ENCODE results near the gene TIAM2.
A peak's percentile ranks its signal among the peaks of the same experiment; 100 is the strongest.

TIAM2 gene

DNA sequence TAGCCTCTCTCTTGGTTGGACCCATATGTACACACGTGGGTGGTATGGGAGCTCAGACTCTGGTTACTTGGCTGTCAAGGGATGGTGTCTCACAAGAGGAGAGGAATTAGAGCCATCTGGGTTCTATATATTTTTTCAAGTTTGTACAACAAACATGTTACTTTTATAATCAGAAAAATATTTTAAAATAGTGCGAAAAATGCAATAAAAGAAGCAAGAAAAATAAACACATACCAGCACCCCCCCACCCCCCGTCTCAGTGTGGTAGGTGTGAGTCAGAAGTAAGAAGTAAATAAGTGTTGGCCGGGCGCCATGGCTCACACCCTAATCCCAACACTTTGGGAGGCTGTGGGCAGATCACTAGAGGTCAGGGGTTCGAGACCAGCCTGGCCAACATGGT, 2.1 kb upstream of the TIAM2 start:
- Histone ChIP-seq H3K27me3 (ENCODE audit: control insufficient read depth, insufficient read depth, low read length) (peaks cover 14% of the 10 kb centered on the region), H3K9ac (ENCODE audit: low read depth, low read length) (no peak overlapping the region), H3K4me3 (ENCODE audit: low read depth, low read length) (no peak overlapping the region), H3K36me3 (ENCODE audit: control insufficient read depth, insufficient read depth, low read length) (no peaks in the 10 kb centered on the region), H3K9me3 (ENCODE audit: control insufficient read depth, insufficient read depth, low read length) (no peaks in the 10 kb centered on the region), H3K4me1 (ENCODE audit: control insufficient read depth, insufficient read depth, low read length) (peaks cover 9% of the 10 kb centered on the region), H3K27ac (ENCODE audit: low read depth, low read length) (no peak overlapping the region)

DNA sequence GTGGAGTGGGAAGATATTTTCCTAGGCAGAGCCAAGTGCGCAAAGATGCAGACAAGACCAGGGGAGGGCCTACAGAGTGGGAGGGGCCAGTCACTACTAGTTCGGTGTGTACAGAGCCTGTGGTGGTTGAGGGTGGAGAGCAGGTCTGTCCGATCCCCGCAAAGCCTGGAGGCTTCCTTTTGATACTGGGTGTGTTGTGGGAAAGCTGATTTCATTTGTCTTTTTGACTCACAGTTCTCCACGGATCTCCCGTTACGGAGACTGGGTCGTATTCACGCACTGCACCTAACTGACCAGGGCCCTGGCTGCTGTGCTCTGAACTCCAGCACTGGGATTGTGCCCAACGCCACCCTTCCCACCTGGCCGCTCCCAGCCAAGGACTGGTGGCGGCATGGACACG, 1.4 kb upstream of the TIAM2 start:
- Histone ChIP-seq H3K9me3 (ENCODE audit: control insufficient read depth, insufficient read depth, low read length) (no peaks in the 10 kb centered on the region), H3K36me3 (ENCODE audit: control insufficient read depth, insufficient read depth, low read length) (no peaks in the 10 kb centered on the region), H3K9ac (ENCODE audit: low read depth, low read length) (no peak overlapping the region), H3K27ac (ENCODE audit: low read depth, low read length) (no peak overlapping the region), H3K4me3 (ENCODE audit: low read depth, low read length) (no peak overlapping the region), H3K4me1 (ENCODE audit: control insufficient read depth, insufficient read depth, low read length) (peaks cover 9% of the 10 kb centered on the region), H3K27me3 (ENCODE audit: control insufficient read depth, insufficient read depth, low read length) (peaks cover 14% of the 10 kb centered on the region)

DNA sequence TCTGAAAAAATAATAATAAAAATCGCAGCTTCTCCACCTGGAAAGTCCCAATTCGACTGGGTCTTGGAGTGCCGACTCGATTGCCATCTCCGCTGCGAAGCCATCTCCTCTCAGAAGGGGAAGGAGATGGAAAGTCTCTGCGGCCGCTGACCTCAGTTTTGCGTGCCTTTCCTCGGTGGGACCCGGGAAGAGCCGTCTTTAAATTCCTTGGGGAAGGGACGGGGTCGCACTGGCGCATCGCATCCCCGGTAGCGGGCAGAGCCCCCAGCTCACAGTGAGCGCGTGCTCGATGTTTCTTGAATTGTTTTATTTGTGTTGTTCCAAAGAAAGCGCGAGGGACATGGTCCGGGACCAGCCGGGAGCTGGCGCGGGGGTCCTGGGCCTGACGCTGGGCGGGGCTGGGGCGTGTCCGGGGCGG, 270 bp upstream of the TIAM2 start:
- Histone ChIP-seq H3K9ac (ENCODE audit: low read depth, low read length) (peak overlapping the region; percentile 46), H3K36me3 (ENCODE audit: control insufficient read depth, insufficient read depth, low read length) (no peaks in the 10 kb centered on the region), H3K4me3 (ENCODE audit: low read depth, low read length) (peak overlapping the region; percentile 95), H3K27me3 (ENCODE audit: control insufficient read depth, insufficient read depth, low read length) (peaks cover 14% of the 10 kb centered on the region), H3K27ac (ENCODE audit: low read depth, low read length) (no peak overlapping the region), H3K4me1 (ENCODE audit: control insufficient read depth, insufficient read depth, low read length) (peaks cover 6% of the 10 kb centered on the region), H3K9me3 (ENCODE audit: control insufficient read depth, insufficient read depth, low read length) (no peaks in the 10 kb centered on the region)

DNA sequence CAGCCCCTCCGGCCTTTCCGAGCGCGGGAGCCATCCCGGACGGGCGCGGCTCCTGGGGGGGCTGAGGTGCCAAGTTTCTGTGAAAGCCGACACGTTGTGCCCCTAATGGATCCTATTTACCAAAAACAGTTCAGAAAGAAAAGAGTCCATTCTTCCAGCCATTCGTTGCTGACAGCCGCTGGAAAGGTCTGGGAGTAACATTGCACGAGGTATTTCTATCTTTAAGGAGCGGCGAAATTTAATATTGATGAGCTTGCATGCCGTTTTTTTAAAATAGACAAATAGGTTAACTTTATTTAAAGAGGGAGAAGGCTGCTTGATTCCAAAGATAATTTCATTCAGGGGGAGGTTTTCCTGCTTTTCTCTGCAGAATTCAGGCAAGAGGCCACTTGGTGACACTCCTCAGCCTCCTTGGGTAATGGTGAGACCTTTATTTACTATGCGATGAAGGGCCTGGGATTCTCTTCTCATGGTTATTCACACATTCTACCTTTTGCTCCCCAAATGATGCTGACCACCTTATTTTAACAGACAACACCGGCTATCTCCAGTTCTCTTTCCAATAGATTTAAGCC, 988 bp downstream of the TIAM2 start:
- Histone ChIP-seq H3K4me1 (ENCODE audit: control insufficient read depth, insufficient read depth, low read length) (peaks cover 6% of the 10 kb centered on the region), H3K9me3 (ENCODE audit: control insufficient read depth, insufficient read depth, low read length) (no peaks in the 10 kb centered on the region), H3K27me3 (ENCODE audit: control insufficient read depth, insufficient read depth, low read length) (peaks cover 14% of the 10 kb centered on the region), H3K36me3 (ENCODE audit: control insufficient read depth, insufficient read depth, low read length) (no peaks in the 10 kb centered on the region), H3K9ac (ENCODE audit: low read depth, low read length) (peak overlapping the region; percentile 73), H3K4me3 (ENCODE audit: low read depth, low read length) (peak overlapping the region; percentile 95), H3K27ac (ENCODE audit: low read depth, low read length) (no peak overlapping the region)

DNA sequence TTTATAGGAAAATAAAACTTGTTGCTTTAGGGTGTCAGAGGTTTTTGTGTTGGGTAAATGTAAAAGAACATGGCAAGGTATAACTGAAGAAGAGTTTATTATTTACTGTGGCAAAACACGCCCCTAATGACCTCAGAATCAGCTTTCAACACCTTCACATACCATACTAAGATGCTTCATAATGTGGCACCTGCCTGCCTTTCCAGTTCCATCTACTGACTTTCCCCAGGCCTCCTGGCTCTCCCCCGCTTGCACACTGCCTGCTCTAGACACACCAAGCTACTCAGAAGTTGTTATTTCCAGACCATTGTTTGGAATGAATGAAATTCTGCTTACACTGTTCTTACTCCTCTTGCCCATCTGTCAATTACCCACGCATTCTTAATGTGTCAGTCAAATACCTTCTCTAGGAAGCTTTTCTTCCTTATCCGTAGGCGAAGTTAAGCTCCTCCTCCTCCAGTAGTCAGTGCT, 1.8 kb downstream of the TIAM2 start:
- H3K9ac ChIP-seq (ENCODE audit: low read depth, low read length) = no peak overlapping the region
- H3K36me3 ChIP-seq (ENCODE audit: control insufficient read depth, insufficient read depth, low read length) = no peaks in the 10 kb centered on the region
- H3K4me1 ChIP-seq (ENCODE audit: control insufficient read depth, insufficient read depth, low read length) = peaks cover 6% of the 10 kb centered on the region
- H3K27me3 ChIP-seq (ENCODE audit: control insufficient read depth, insufficient read depth, low read length) = peaks cover 14% of the 10 kb centered on the region
- H3K4me3 ChIP-seq (ENCODE audit: low read depth, low read length) = peak overlapping the region; percentile 95; the same call in 1 of the 2 replicates
- no peak overlapping the region for H3K27ac ChIP-seq (ENCODE audit: low read depth, low read length)
- H3K9me3 ChIP-seq (ENCODE audit: control insufficient read depth, insufficient read depth, low read length) = no peaks in the 10 kb centered on the region

DNA sequence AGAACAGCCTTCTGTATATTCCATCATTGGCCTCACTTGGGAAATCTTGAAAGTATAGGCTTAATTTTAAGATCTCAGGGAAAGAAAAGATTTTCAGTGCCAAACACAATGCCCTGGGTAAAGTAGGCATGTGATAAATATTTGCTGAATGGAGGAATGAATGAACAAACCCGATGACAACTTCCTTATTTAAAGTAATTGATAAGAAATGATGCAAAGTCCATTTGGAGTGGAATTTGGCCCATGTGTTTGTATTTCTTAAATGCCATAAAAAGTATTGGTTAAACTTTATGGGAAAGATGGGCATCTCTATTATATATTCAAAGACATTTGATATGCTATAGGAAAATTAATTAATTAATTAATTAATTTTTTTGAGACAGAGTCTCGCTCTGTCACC, 3.7 kb downstream of the TIAM2 start:
- Histone ChIP-seq H3K27ac (ENCODE audit: low read depth, low read length) (no peak overlapping the region), H3K9ac (ENCODE audit: low read depth, low read length) (no peak overlapping the region), H3K36me3 (ENCODE audit: control insufficient read depth, insufficient read depth, low read length) (no peaks in the 10 kb centered on the region), H3K9me3 (ENCODE audit: control insufficient read depth, insufficient read depth, low read length) (no peaks in the 10 kb centered on the region), H3K4me1 (ENCODE audit: control insufficient read depth, insufficient read depth, low read length) (peaks cover 6% of the 10 kb centered on the region), H3K27me3 (ENCODE audit: control insufficient read depth, insufficient read depth, low read length) (peaks cover 14% of the 10 kb centered on the region), H3K4me3 (ENCODE audit: low read depth, low read length) (no peak overlapping the region)

DNA sequence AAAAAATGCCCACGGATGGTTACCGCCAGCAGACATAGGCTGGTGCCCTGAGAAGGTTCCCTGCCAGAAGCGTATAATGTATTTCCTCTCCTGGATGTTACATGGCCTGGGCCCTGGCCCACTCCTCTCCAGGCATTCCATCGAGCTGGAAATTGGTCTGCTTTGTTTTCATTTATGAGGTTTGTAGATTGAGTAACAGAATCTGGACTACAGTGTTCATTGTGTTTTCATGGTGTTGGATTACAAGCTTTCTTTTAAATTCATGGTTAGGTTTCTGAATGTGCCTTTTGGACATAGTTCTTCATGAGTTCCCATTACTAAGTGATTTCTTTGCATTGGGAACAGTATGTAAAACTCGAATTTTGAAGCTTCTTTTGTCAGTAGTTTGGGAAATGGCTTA, 6.4 kb downstream of the TIAM2 start:
- H3K9me3 ChIP-seq (ENCODE audit: control insufficient read depth, insufficient read depth, low read length) = no peaks in the 10 kb centered on the region
- no peak overlapping the region for H3K4me3 ChIP-seq (ENCODE audit: low read depth, low read length)
- no peak overlapping the region for H3K27ac ChIP-seq (ENCODE audit: low read depth, low read length)
- H3K36me3 ChIP-seq (ENCODE audit: control insufficient read depth, insufficient read depth, low read length) = no peaks in the 10 kb centered on the region
- peaks cover 6% of the 10 kb centered on the region; the same call in 1 of the 2 replicates for H3K27me3 ChIP-seq (ENCODE audit: control insufficient read depth, insufficient read depth, low read length)
- no peak overlapping the region for H3K9ac ChIP-seq (ENCODE audit: low read depth, low read length)
- H3K4me1 ChIP-seq (ENCODE audit: control insufficient read depth, insufficient read depth, low read length) = peaks cover 6% of the 10 kb centered on the region

DNA sequence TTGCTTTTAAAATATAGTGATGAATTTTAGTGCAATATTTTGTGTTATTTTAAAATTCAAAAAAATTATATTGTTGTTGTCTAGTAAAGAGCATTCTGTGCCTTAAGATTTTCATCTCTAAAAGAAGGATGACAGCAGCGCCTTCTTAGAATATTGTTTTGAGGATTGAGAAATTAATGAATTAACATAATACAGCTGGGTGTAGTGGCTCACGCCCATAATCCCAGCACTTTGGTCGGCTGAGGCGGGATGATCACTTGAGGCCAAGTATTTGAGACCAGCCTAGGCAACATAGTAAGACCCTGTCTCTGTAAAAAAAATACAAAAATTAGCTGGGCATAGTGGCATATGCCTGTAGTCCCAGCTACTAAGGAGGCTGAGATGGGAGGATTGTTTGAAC, 6.8 kb downstream of the TIAM2 start:
- Histone ChIP-seq H3K27ac (ENCODE audit: low read depth, low read length) (no peak overlapping the region), H3K4me1 (ENCODE audit: control insufficient read depth, insufficient read depth, low read length) (peaks cover 6% of the 10 kb centered on the region), H3K27me3 (ENCODE audit: control insufficient read depth, insufficient read depth, low read length) (0 out of 2 replicates have a peak, but pooled peaks cover 2% of the 10 kb centered on the region), H3K9ac (ENCODE audit: low read depth, low read length) (no peak overlapping the region), H3K36me3 (ENCODE audit: control insufficient read depth, insufficient read depth, low read length) (no peaks in the 10 kb centered on the region), H3K9me3 (ENCODE audit: control insufficient read depth, insufficient read depth, low read length) (no peaks in the 10 kb centered on the region), H3K4me3 (ENCODE audit: low read depth, low read length) (no peak overlapping the region)

DNA sequence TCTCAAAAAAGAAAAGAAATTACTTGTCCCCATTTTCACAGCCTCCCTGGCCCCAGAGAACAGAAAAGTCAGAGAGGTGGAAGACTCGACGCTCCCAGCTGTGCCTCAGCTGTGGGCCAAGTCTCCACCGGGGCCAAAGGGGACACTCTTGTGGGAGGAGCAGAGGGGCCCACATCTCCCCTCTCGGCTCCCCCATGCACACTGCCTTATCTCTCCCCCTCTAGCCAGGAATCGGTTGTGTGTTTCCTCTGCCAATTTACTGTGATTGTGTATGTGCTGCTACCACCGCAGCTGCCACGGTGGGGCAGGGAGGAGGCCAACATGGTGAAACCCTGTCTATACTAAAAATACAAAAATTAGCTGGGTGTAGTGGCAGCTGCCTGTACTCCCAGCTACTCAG, 8.4 kb downstream of the TIAM2 start:
- no peak overlapping the region for H3K27ac ChIP-seq (ENCODE audit: low read depth, low read length)
- H3K36me3 ChIP-seq (ENCODE audit: control insufficient read depth, insufficient read depth, low read length) = no peaks in the 10 kb centered on the region
- no peaks in the 10 kb centered on the region for H3K9me3 ChIP-seq (ENCODE audit: control insufficient read depth, insufficient read depth, low read length)
- H3K4me1 ChIP-seq (ENCODE audit: control insufficient read depth, insufficient read depth, low read length) = peaks cover 4% of the 10 kb centered on the region; the same call in 1 of the 2 replicates
- H3K27me3 ChIP-seq (ENCODE audit: control insufficient read depth, insufficient read depth, low read length) = no peaks in the 10 kb centered on the region
- H3K9ac ChIP-seq (ENCODE audit: low read depth, low read length) = no peak overlapping the region
- H3K4me3 ChIP-seq (ENCODE audit: low read depth, low read length) = no peak overlapping the region

DNA sequence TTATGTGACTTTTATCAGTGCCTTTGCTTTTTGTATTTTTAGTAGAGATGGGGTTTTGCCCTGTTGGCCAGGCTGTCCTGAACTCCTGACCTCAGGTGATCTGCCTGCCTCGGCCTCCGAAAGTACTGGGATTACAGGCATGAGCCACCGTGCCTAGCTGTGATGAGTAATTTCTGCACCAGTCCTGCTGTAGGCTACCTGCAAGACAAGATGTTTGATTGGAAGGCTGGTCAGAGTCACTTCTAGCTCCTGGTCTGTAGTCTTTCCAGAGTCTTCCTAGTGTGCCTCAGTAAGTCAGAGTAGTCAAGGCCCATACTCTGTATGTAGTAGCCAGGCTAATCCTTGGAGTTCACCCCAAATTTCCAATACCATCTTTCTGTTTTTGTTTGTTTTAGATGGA, 8.9 kb downstream of the TIAM2 start:
- no peak overlapping the region for H3K4me3 ChIP-seq (ENCODE audit: low read depth, low read length)
- H3K27ac ChIP-seq (ENCODE audit: low read depth, low read length) = no peak overlapping the region
- no peaks in the 10 kb centered on the region for H3K27me3 ChIP-seq (ENCODE audit: control insufficient read depth, insufficient read depth, low read length)
- H3K9ac ChIP-seq (ENCODE audit: low read depth, low read length) = no peak overlapping the region
- H3K4me1 ChIP-seq (ENCODE audit: control insufficient read depth, insufficient read depth, low read length) = peaks cover 4% of the 10 kb centered on the region; the same call in 1 of the 2 replicates
- H3K9me3 ChIP-seq (ENCODE audit: control insufficient read depth, insufficient read depth, low read length) = no peaks in the 10 kb centered on the region
- no peaks in the 10 kb centered on the region for H3K36me3 ChIP-seq (ENCODE audit: control insufficient read depth, insufficient read depth, low read length)

DNA sequence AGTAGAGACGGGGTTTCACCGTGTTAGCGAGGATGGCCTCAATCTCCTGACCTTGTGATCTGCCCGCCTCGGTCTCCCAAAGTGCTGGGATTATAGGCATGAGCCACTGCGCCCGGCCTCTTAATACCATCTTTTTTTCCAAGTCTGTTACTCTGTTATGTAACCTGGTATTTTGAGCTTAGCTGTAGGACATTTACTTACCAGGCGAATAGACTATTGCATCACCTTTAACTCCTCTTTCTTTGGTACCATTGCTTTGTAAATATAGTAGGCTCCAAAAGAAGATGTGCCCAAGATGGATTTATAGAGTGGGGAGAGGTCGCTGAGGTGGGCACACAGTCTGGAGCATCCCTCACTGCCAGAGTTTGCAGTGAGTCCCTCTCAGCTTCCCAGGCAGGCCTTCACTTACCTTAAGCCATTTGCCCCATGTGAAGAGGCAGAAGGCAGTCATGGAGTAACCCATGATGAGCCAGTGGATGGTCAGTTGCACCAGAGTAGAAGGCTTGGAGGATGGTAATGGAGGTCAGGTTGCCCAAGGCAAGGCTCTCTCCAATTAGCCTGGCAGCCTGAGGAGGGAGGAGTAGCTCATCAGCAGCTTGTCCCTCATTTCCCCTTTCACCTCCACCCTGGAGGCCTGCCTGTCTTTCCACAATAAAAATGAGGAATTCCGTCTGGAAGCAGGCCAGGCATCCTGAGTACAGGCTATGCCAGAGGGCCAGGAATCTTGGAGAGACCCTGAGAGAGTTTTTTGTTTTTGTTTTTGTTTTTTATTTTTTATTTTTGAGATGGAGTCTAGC, 9.7 kb downstream of the TIAM2 start:
- no peak overlapping the region for H3K9ac ChIP-seq (ENCODE audit: low read depth, low read length)
- H3K4me1 ChIP-seq (ENCODE audit: control insufficient read depth, insufficient read depth, low read length) = peaks cover 4% of the 10 kb centered on the region; the same call in 1 of the 2 replicates
- no peaks in the 10 kb centered on the region for H3K27me3 ChIP-seq (ENCODE audit: control insufficient read depth, insufficient read depth, low read length)
- no peak overlapping the region for H3K4me3 ChIP-seq (ENCODE audit: low read depth, low read length)
- no peak overlapping the region for H3K27ac ChIP-seq (ENCODE audit: low read depth, low read length)
- no peaks in the 10 kb centered on the region for H3K36me3 ChIP-seq (ENCODE audit: control insufficient read depth, insufficient read depth, low read length)
- no peaks in the 10 kb centered on the region for H3K9me3 ChIP-seq (ENCODE audit: control insufficient read depth, insufficient read depth, low read length)

All from HUES48 (cell line).